ENCODE measurements around the gene RSRC1.
"Not testable (repeated sequence)": the region's sequence is repeated elsewhere in the genome, so short reads cannot be mapped to it uniquely, and the experiment has no call there.

Gene RSRC1

GRCh38 chr3:158463556-158463955 lies 353.7 kb downstream of the RSRC1 start:
- DNase-seq (ENCODE audit: low read depth) = no peak

GRCh38 chr3:158465074-158465473 lies 355.2 kb downstream of the RSRC1 start:
- no peak for DNase-seq (ENCODE audit: low read depth)

- DNase-seq (ENCODE audit: low read depth) = no peak
These were observed 361.2 kb downstream of the RSRC1 start for GRCh38 chr3:158470944-158471638.

DNA sequence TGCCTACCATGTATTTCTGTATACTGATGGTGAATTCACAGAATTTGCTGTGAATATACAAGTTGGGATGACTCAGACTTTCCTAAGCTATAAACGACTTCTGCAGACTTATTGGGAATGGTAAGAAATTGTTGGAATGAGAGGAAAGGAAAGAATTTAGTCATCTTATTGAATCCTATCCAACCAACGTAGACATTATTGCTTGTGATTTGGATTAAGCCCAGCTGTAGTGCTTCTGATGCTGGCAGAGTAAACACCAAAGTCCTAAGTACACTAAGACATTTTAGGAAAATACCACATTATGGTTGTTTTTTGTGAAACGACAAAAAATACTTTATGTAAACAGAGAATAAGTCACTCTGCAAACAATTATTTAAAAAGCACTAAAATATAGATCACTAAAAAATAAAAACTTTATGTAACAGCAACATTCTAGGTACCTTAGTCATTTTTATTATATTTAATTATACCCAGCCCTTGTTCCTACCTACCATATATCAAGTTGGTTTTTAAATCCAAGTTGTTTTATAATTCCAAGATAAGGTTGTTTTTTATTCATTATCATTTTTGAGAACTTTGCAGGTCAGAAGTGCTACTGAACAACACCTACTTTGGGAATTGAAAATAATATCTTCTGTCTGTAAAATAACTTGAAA lies 361.9 kb downstream of the RSRC1 start:
- DNase-seq (ENCODE audit: low read depth) = no peak

DNA sequence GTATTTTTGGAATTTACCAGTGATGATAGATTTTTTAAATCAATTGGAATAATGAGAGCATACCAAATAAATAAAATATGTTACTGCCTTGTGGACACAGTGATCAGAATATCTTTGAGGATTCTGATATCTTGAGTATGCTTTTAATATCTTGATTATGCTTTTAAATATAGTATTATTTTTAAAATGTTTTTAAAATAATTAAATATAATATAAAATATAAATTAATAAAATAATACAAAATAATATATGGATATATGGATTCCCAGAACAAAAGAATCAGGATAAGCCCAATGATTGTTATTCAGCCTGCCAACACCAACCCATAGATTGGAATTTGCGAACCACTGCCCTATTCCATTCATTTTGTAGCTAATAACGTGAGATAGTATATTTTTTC lies 369.2 kb downstream of the RSRC1 start:
- no peak for DNase-seq (ENCODE audit: low read depth)

DNA sequence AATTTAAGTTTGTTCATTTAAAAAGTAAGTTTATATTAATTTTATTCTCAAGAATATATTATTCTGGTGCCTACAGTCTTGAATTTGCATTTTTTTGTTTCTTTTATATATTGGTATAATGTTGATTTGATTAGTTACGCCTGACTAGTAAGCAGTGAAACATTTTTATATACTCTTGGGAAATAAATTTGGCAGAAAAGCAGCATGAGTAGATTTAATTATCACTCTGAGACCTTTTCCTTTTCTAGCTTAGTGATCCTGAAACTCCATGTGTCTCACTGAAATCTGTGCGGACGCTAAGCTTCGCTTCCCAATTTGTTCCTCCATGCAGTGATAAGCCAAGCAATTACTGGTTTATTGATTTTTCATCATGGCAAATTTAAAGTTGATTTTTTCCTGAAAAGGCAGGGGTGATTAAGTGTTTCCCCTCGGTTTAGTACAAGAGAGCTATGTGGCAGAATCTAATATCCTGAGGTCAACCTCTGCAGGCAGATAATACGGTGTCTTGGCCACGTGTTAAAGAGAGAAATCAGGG lies 373.9 kb downstream of the RSRC1 start:
- DNase-seq (ENCODE audit: low read depth) = no peak

GRCh38 chr3:158486200-158486599 lies 376.3 kb downstream of the RSRC1 start:
- no peak for DNase-seq (ENCODE audit: low read depth)

- no peak for DNase-seq (ENCODE audit: low read depth)
These were observed 378.8 kb downstream of the RSRC1 start for GRCh38 chr3:158488670-158489069.

GRCh38 chr3:158489181-158489580 lies 379.3 kb downstream of the RSRC1 start:
- no peak for DNase-seq (ENCODE audit: low read depth)

DNA sequence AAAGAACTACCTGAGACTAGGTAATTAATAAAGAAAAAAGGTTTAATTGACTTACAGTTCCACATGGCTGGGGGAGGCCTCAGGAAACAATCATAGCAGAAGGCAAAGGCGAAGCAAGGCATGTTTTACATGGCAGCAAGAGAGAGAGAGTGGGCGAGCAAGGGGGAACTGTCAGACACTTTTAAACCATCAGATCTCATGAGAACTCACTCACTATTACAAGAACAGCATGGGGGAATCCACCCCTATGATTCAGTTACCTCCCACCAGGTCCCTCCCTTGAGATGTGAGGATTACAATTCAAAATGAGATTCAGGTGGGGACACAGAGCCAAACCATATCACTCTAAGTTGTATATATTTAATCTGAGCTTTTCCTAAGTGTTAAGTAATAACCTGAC lies 382.1 kb downstream of the RSRC1 start:
- DNase-seq (ENCODE audit: low read depth) = no peak

GRCh38 chr3:158492685-158493084 lies 382.8 kb downstream of the RSRC1 start:
- no peak for DNase-seq (ENCODE audit: low read depth)

GRCh38 chr3:158493931-158494330 lies 384.0 kb downstream of the RSRC1 start:
- DNase-seq (ENCODE audit: low read depth) = no peak

DNA sequence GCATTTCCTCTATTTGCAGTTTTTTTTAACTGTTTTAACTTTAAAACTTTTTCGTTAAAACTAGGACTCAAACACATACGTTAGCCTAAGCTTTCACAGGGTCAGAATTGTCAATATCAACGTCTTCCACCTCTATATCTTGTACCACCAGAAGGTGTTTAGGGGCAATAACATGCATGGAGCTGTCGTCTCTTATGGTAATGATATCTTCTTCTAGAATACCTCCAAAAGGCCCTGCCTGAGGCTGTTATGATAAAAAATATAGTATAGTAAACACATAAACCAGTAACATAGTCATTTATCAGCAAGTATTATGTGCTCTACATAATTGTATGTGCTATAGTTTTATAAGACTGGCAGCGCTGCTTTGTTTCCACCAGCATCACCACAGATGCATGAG lies 384.8 kb downstream of the RSRC1 start:
- DNase-seq (ENCODE audit: low read depth) = no peak

DNA sequence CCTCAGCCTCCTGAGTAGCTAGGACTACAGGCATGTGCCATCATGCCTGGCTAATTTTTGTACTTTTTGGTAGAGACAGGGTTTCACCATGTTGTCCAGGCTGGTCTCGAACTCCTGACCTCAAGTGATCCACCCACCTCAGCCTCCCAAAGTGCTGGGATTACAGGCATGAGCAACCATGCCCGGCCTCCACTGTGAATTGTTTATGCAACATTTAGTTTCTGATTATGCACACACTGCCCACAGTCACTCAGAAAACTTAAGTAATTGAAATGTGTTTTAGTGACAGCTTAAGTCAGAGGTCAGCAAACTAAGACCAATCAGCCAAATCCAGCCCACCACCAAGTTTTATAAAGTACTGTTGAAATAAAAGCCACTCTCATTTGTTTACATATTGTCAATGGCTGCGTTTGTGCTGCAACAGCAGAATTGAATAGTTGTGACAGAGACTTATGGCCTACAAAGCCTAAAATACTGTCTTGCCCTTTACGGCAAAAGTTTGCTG lies 385.6 kb downstream of the RSRC1 start:
- not testable (repeated sequence) for DNase-seq (ENCODE audit: low read depth)

GRCh38 chr3:158505117-158505516 lies 395.2 kb downstream of the RSRC1 start:
- no peak for DNase-seq (ENCODE audit: low read depth)

DNA sequence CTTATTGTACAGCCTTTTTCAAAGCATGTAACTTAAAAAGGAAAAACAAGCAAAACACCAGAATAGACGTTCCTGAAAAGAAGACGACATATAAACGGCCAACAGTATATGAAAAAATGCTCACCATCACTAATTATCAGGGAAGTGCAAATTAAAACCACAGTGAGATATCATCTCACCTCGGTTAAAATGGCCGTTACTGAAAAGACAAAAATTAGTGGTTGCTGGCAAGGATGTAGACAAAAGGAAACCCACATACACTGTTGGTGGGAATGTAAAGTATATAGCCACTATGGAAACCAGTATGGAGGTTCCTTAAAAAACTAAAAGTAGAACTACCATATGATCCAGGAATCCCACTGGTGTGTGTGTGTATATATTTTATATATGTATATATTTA lies 396.6 kb downstream of the RSRC1 start:
- no peak for DNase-seq (ENCODE audit: low read depth)

DNA sequence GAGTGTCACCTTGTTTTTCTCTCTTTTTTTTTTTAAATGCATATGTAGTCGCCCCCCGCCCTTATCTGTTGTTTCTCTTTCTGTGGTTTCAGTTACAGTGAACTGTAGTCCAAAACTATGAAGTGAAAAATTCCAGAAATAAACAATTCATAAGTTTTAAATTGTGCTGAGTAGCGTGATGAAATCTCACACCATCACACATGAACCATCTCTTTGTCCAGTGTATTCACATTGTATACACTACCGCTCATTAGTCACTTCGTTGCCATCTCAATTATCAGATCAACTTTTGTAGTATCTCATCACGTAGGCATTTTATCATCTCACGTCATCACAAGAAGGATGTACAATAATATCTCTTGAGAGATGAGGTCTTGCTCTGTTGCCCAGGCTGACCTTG lies 398.6 kb downstream of the RSRC1 start:
- no peak for DNase-seq (ENCODE audit: low read depth)

DNA sequence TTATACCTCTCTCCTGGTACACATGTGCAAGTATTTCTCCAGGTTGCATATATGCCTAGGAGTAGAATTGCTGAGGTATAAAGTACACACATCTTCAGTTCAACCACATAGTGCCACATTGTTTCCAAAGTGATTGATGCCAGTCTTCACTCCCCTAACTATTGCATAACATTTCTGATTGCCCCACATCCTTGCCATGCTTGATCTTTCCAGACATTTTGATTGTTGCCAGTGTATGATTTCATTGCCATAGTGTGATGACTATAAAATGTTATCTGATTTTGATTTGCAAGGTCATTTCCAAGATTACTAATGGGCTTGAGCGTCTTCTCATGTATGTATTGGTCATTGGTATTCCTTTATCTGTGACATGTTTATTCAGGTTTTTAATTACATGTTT lies 400.0 kb downstream of the RSRC1 start:
- DNase-seq (ENCODE audit: low read depth) = no peak

GRCh38 chr3:158516729-158517128 lies 406.8 kb downstream of the RSRC1 start:
- not testable (repeated sequence) for DNase-seq (ENCODE audit: low read depth)

DNA sequence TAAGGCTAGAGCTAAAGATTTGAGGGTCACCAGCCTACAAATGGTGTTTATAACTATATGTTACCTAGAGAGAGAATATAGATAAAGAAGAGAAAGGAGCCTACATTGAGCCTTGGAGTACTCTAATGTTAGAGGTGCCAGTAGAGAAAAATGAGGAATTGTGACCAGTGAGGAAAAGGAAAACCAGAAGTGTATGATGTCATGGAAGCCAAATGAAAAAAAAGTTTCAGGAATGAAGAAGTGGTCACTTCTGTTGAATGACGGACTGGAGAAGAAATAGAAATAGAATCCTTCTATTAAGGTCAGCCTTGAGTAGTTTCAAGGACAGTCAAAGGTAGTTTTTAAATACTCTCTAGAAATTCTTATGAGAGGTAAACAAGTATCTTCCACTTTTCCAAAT lies 409.9 kb downstream of the RSRC1 start:
- DNase-seq (ENCODE audit: low read depth) = no peak

GRCh38 chr3:158520433-158520832 lies 410.5 kb downstream of the RSRC1 start:
- DNase-seq (ENCODE audit: low read depth) = no peak

DNA sequence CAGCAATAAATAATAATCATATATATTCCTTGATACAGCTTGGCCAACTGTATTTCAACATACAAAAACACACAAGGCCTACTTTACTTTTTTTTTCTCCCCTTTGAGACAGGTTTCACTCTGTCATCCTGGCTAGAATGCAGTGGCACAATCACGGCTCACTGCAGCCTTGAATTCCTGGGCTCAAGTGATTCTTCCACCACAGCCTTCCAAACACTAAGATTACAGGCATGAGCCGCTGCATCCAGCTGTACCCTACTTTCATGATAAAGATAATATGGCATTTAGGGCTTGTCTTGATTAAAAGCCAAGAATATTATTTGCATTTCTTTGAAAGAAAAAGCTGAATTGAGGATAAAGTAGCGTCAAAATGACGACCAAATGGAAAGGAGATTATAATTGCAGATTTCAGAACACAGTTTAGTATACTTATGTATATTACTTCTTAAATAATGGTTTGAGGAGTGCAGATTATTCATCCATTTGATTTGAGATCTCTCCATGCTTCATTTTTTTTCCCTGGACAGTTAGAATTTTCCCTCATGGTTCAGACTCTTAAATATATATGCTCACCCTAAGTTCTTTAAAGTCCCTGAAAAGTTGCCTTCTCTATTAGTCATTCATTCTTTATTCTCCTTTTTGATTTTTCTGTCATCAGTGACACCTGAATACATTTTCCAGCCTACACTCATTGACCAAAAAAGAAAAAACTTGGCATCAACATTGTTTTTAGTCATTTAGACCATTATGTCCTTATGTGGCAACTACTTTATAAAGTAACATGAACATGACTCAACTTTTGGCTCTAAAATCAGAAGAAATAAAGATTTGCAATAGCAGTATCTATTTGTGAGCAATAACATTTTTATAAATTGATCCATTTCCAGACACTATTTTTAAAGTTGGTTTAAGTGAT lies 412.6 kb downstream of the RSRC1 start:
- DNase-seq (ENCODE audit: low read depth) = no peak
